Measurements from ENCODE around the gene GFER. TPM values are rescaled to one million over a fixed set of nuclear protein-coding genes. Genes with fewer than 3 reads are reported as not detected.

Gene GFER
- polyA plus RNA-seq, 1 of the 3 experiments (the other 2 are of a cell fraction): 20.4 TPM

DNA sequence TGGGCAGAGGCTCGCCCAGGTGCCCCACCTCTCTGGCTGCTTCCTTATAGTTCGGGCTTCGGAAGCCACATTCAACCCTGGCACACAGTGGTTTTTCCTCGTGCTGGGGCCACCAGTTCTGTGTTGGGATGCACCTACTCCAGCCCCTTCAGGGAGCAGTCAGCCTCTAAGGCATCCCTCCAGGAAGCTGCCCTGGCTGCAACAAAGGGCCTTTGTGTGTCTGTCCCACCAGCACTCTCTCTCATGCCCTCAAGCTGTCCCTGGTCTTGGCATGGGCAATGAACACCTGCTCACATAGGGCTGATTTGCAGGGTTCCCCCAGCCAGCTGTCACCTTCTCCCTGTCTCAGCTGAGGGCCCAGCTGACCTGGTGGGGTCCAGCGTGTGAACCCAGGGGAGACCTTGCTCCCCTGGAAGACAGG is 2.0 kb upstream of the GFER start:
- no peak for TF ChIP-seq TAF1 (IDR thresholded peaks at IDR 0.05; ENCODE audit: borderline replicate concordance, low read depth, low read length)
- no peak for TF ChIP-seq CHD2 (IDR thresholded peaks at IDR 0.05; ENCODE audit: low read length, partially characterized antibody)
- TF ChIP-seq, protein P1, sequence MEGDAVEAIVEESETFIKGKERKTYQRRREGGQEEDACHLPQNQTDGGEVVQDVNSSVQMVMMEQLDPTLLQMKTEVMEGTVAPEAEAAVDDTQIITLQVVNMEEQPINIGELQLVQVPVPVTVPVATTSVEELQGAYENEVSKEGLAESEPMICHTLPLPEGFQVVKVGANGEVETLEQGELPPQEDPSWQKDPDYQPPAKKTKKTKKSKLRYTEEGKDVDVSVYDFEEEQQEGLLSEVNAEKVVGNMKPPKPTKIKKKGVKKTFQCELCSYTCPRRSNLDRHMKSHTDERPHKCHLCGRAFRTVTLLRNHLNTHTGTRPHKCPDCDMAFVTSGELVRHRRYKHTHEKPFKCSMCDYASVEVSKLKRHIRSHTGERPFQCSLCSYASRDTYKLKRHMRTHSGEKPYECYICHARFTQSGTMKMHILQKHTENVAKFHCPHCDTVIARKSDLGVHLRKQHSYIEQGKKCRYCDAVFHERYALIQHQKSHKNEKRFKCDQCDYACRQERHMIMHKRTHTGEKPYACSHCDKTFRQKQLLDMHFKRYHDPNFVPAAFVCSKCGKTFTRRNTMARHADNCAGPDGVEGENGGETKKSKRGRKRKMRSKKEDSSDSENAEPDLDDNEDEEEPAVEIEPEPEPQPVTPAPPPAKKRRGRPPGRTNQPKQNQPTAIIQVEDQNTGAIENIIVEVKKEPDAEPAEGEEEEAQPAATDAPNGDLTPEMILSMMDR (IDR thresholded peaks at IDR 0.05): no peak
- TF ChIP-seq YY1 (IDR thresholded peaks at IDR 0.05; ENCODE audit: low read depth): no peak
- TF ChIP-seq, protein P2, sequence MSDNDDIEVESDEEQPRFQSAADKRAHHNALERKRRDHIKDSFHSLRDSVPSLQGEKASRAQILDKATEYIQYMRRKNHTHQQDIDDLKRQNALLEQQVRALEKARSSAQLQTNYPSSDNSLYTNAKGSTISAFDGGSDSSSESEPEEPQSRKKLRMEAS (IDR thresholded peaks at IDR 0.05; ENCODE audit: low read depth): no peak
- no peak for TF ChIP-seq TCF12 (IDR thresholded peaks at IDR 0.05)
- TF ChIP-seq RCOR1 (IDR thresholded peaks at IDR 0.05; ENCODE audit: low read length): no peak
- no peak for TF ChIP-seq ELF1 (IDR thresholded peaks at IDR 0.05)
- no peak for TF ChIP-seq NRF1 (IDR thresholded peaks at IDR 0.05; ENCODE audit: low read depth, low read length)
- TF ChIP-seq GABPA (IDR thresholded peaks at IDR 0.05; ENCODE audit: low read depth): no peak
- TF ChIP-seq NFIC (IDR thresholded peaks at IDR 0.05; ENCODE audit: borderline replicate concordance): no peak
- TF ChIP-seq FOXJ3 (CRISPR knock-in tag; IDR thresholded peaks at IDR 0.05): no peak
- no peak overlapping the region for H3K27ac ChIP-seq (ENCODE audit: low read depth in 2 of 2, low read length in 1 of 2)
- H3K4me1 ChIP-seq (ENCODE audit: control insufficient read depth in 1 of 2, insufficient read depth in 2 of 2, low read depth in 1 of 2, low read length in 1 of 2): peaks cover 8 to 20% of the 10 kb centered on the region in 2 experiments; a peak in 2 of 4 replicates
- POLR2A ChIA-PET: interaction anchor here (0.7 to 2.2 kb wide), 2 partner anchors 17 to 85 kb away, joined by 3 to 12 read pairs; partner anchors contain the start of gene RPS2
- H4K20me1 ChIP-seq (ENCODE audit: insufficient read depth): no peaks in the 10 kb centered on the region
- H3K27me3 ChIP-seq (ENCODE audit: insufficient read depth): no peaks in the 10 kb centered on the region
- H3K9me2 ChIP-seq: no peaks in the 10 kb centered on the region
- H3F3A ChIP-seq (replicated peaks; ENCODE audit: insufficient read depth): peaks cover 15% of the 10 kb centered on the region
- DNase-seq: no peak
- 14% methylated on average over 1 of the region's 5 CpGs for WGBS (ENCODE audit: low lambda C conversion rate)
- no peak overlapping the region for H3K4me2 ChIP-seq
- peaks cover 19% of the 10 kb centered on the region; the same call in 1 of the 2 replicates for H3K79me2 ChIP-seq (ENCODE audit: insufficient read depth)
- no peaks in the 10 kb centered on the region for H3K9me3 ChIP-seq
- H3K36me3 ChIP-seq (replicated peaks in 1 of 2; ENCODE audit: control insufficient read depth in 1 of 2, insufficient read depth in 2 of 2, low read length in 1 of 2): peaks cover 5 to 31% of the 10 kb centered on the region in 2 experiments
- no peak overlapping the region for H3K4me3 ChIP-seq (ENCODE audit: low read depth in 2 of 2, low read length in 1 of 2)
- no peak overlapping the region for H3K9ac ChIP-seq
- no peak overlapping the region for H2AFZ ChIP-seq (ENCODE audit: low read depth)
- CTCF ChIA-PET: interaction anchor here (0.7 to 3.3 kb wide), 7 partner anchors 10 to 119 kb away, joined by 3 to 19 read pairs (median 3); partner anchors contain the start of genes RPS2 and TBL3

DNA sequence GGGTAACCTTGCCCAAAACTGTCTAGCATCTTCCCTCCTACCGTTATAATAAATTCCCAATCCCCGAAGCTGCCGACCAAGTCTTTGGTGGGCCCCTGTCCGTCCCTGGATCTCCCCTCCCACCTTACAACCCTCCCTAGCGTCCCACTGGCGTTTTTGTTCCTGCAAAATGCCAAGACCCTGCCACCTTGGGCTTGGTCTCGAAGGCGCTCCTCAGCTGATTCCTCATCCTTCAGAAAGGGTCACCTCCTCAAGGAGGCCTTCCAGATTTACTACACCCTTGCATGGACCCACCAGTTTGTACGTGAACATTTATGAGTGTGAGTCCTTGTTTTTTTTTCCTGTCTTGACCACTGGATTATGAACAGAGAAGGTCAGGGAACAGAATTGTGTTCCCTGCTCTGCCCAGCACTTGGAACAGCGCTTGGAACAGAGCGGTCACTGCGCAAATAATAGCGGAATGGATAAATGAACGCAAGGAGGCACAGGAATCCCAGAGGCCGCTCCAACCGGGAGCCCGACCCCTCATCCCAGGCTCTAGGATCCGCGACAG is 926 bp upstream of the GFER start:
- peaks cover 5 to 21% of the 10 kb centered on the region in 2 experiments for H3K36me3 ChIP-seq (replicated peaks in 1 of 2; ENCODE audit: control insufficient read depth in 1 of 2, insufficient read depth in 2 of 2, low read length in 1 of 2)
- no peak for TF ChIP-seq NRF1 (IDR thresholded peaks at IDR 0.05; ENCODE audit: low read depth, low read length)
- TF ChIP-seq, protein P3, sequence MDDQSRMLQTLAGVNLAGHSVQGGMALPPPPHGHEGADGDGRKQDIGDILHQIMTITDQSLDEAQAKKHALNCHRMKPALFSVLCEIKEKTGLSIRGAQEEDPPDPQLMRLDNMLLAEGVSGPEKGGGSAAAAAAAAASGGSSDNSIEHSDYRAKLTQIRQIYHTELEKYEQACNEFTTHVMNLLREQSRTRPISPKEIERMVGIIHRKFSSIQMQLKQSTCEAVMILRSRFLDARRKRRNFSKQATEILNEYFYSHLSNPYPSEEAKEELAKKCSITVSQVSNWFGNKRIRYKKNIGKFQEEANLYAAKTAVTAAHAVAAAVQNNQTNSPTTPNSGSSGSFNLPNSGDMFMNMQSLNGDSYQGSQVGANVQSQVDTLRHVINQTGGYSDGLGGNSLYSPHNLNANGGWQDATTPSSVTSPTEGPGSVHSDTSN (IDR thresholded peaks at IDR 0.05): peak; percentile 3; the same call in 1 of the 2 replicates
- H3K9ac ChIP-seq: peak overlapping the region; percentile 67; the same call in 1 of the 2 replicates
- H3K4me1 ChIP-seq (ENCODE audit: control insufficient read depth in 1 of 2, insufficient read depth in 2 of 2, low read depth in 1 of 2, low read length in 1 of 2): peaks cover 8 to 20% of the 10 kb centered on the region in 2 experiments; a peak in 2 of 4 replicates
- no peaks in the 10 kb centered on the region for H3K9me2 ChIP-seq
- H3K79me2 ChIP-seq (ENCODE audit: insufficient read depth): peaks cover 19% of the 10 kb centered on the region; the same call in 1 of the 2 replicates
- 0 out of 2 replicates have a peak overlapping the region, but pooled peaks have one; percentile 81 for H2AFZ ChIP-seq (ENCODE audit: low read depth)
- no peaks in the 10 kb centered on the region for H4K20me1 ChIP-seq (ENCODE audit: insufficient read depth)
- no peak for DNase-seq
- 32% methylated on average over 14 of the region's 19 CpGs for WGBS (ENCODE audit: low lambda C conversion rate)
- peak overlapping the region in 1 of 2 experiments; percentile 95; a peak in 3 of 4 replicates for H3K27ac ChIP-seq (ENCODE audit: low read depth in 2 of 2, low read length in 1 of 2)
- H3K9me3 ChIP-seq: no peaks in the 10 kb centered on the region
- H3K27me3 ChIP-seq (ENCODE audit: insufficient read depth): no peaks in the 10 kb centered on the region
- ChIA-PET POLR2A (interaction anchor here (0.7 to 1.7 kb wide), 2 partner anchors 18 to 199 kb away, joined by 3 to 9 read pairs; partner anchors contain the start of gene RPS2), CTCF (interaction anchor here (0.6 to 3.3 kb wide), 10 partner anchors 11 to 158 kb away, joined by 3 to 19 read pairs (median 3); partner anchors contain the start of genes RPS2 and TBL3)
- peaks cover 15% of the 10 kb centered on the region for H3F3A ChIP-seq (replicated peaks; ENCODE audit: insufficient read depth)
- H3K4me2 ChIP-seq: peak overlapping the region; percentile 99
- peak overlapping the region; percentile 77 to 80 for H3K4me3 ChIP-seq (ENCODE audit: low read depth in 2 of 2, low read length in 1 of 2)
